ENCODE results near the gene SYT12. TPM values are rescaled to one million over a fixed set of nuclear protein-coding genes. Genes with fewer than 3 reads are reported as not detected.

The SYT12 gene
- total and polyA plus RNA-seq, 2 donors (not counting 3 experiments of a cell fraction or from before 2014, with no cell fraction given), result not detected

- BruUV-seq (replicated peaks), result no TSS peak
- POLR2A ChIA-PET, result no interaction called here
- Histone ChIP-seq H3K4me2 (ENCODE audit: insufficient read depth, low read length) (no peak overlapping the region), H3K9ac (replicated peaks; ENCODE audit: extremely low read depth, insufficient read depth, low read length) (no peak overlapping the region), H3K27ac (ENCODE audit: insufficient read depth, low read depth, low read length) (no peak overlapping the region), H3K4me1 (ENCODE audit: control insufficient read depth, extremely low read depth, insufficient read depth, low read length) (no peaks in the 10 kb centered on the region), H2AFZ (ENCODE audit: low read depth, low read length) (no peak overlapping the region), H3K9me1 (replicated peaks; ENCODE audit: control insufficient read depth, extremely low read depth, insufficient read depth, low read length) (no peaks in the 10 kb centered on the region), H3K27me3 (ENCODE audit: control insufficient read depth in 2 of 2, insufficient read depth in 2 of 2, low read length in 2 of 2) (no peaks in the 10 kb centered on the region), H3K36me3 (ENCODE audit: control insufficient read depth in 2 of 2, extremely low read depth in 1 of 2, insufficient read depth in 2 of 2, low read length in 2 of 2) (no peaks in the 10 kb centered on the region), H3K4me3 (replicated peaks in 1 of 3; ENCODE audit: insufficient read depth in 1 of 3, low read depth in 1 of 3, low read length in 3 of 3) (no peak overlapping the region), H3K9me3 (replicated peaks; ENCODE audit: control insufficient read depth, insufficient read depth, low read length) (no peaks in the 10 kb centered on the region), H4K20me1 (replicated peaks; ENCODE audit: control insufficient read depth, extremely low read depth, insufficient read depth, low read length) (no peaks in the 10 kb centered on the region), H3K79me2 (ENCODE audit: control insufficient read depth, insufficient read depth, low read length) (no peaks in the 10 kb centered on the region)
- DNase-seq (ENCODE audit: low read depth, low spot score) (no peak), FAIRE-seq (no peak)
- no peak for TF ChIP-seq MYC (IDR thresholded peaks at IDR 0.05; ENCODE audit: low read depth, low read length)
- no peak for TF ChIP-seq EZH2 (IDR thresholded peaks at IDR 0.05; ENCODE audit: borderline replicate concordance, low read depth, low read length, severe bottlenecking)
- TF ChIP-seq FOS (IDR thresholded peaks at IDR 0.05; ENCODE audit: borderline replicate concordance, insufficient read depth, low read length), result no peak
- no peak for TF ChIP-seq MAX (IDR thresholded peaks at IDR 0.05; ENCODE audit: insufficient read depth, insufficient read length)
- no peak for TF ChIP-seq JUN (IDR thresholded peaks at IDR 0.05; ENCODE audit: borderline replicate concordance, insufficient read depth, insufficient read length, low read depth)
- no peak for TF ChIP-seq POLR2AphosphoS5 (IDR thresholded peaks at IDR 0.05; ENCODE audit: insufficient read depth, low read depth, low read length)
- TF ChIP-seq POLR2A (IDR thresholded peaks at IDR 0.05; ENCODE audit: low read depth, low read length), result no peak
- no peak for TF ChIP-seq CTCF (IDR thresholded peaks at IDR 0.05; ENCODE audit: extremely low read depth in 1 of 2, insufficient read depth in 1 of 2, low read depth in 1 of 2, low read length in 2 of 2)
- no peak for TF ChIP-seq GATA2 (IDR thresholded peaks at IDR 0.05; ENCODE audit: insufficient read depth, insufficient read length, low read depth, low read length)
- CTCF ChIA-PET, result interaction anchor here (2.9 kb wide), 1 partner anchor 11 kb away, joined by 10 read pairs; no protein-coding TSS in a partner anchor
- intact Hi-C loops (cut with micrococcal nuclease) (no loop called here), dilution Hi-C loops (cut with MboI; ENCODE audit: extremely low pct_ligation_motif_present, low sequenced_read_pairs) (no loop called here)
These were observed 12.5 kb upstream of the SYT12 start for GRCh38 chr11:67010296-67010905.
